HCT116 (cell line): ENCODE results near the gene CRB1. TPM values are rescaled to one million over a fixed set of nuclear protein-coding genes. Genes with fewer than 3 reads are reported as not detected.

Source experiments
- ATAC-seq: fragments of 200-7000 bp; cut with Tn5 transposase; 2 replicates; pipeline ENCODE4 v1.9.1; 2020; ENCODE audit warnings: mild to moderate bottlenecking, moderate library complexity
- BruUV-seq: library from RNA; stranded (reverse); fragments of 400-500 nt; replicated peaks from 2 replicates; lab custom pipeline; 2021; lab: Mats Ljungman, UMichigan
- CTCF ChIA-PET: fragments of 300-600 bp; sonication (Branson Sonifier 250); formaldehyde crosslinking; loops from one replicate; lab custom pipeline; 2021; ENCODE audit warnings: antibody characterized with exemption; lab: Charles Lee
- POLR2A ChIA-PET: fragments of 300-600, 350-600 bp; sonication (Branson Sonifier 250); formaldehyde crosslinking; loops from one replicate; lab custom pipeline; 2021; ENCODE audit warnings: antibody characterized with exemption; lab: Charles Lee
- RAD21 ChIA-PET, 2 experiments: fragments of 300-600 bp; sonication (Branson Sonifier 250); formaldehyde crosslinking; loops; one replicate each; lab custom pipeline; 2023; ENCODE audit warnings: low total read pairs in 2 of 2; ENCODE audit not compliant: uncharacterized antibody in 2 of 2, unreplicated experiment in 2 of 2, low non-redundant PET in 1 of 2; lab: Charles Lee
- DNase-seq: peaks from one replicate; pipeline ENCODE4 v3.0.0-alpha.2; 2010; ENCODE audit warnings: low read depth, low spot score
- H2AFZ ChIP-seq: fragments of 200-600 bp; shearing (Covaris generic), sonication (generic); 2 replicates; pipeline ENCODE4 v1.6.1; 2017; ENCODE audit warnings: low read depth, mixed run types, mixed read lengths, antibody characterized with exemption, low read length; ENCODE audit not compliant: poor library complexity, severe bottlenecking
- H3K27ac ChIP-seq: 2 replicates; pipeline ENCODE4 v1.5.1; 2012; ENCODE audit warnings: low read depth, low read length
- H3K27me3 ChIP-seq: fragments of 200-600 bp; sonication (generic); 2 replicates; pipeline ENCODE4 v1.6.1; 2016; ENCODE audit warnings: mixed run types, low read length, mixed read lengths; ENCODE audit not compliant: insufficient read depth
- H3K36me3 ChIP-seq, 2 experiments: fragments of 200-500 bp in 1 of 2; fragments of 200-600 bp in 1 of 2; sonication (Bioruptor generic) in 1 of 2; sonication (generic) in 1 of 2; 2 replicates each; pipeline versions ENCODE4 v1.5.1 to v1.6.1; 2014 to 2016; ENCODE audit warnings: low read length in 2 of 2, inconsistent platforms in 1 of 2, mixed read lengths in 1 of 2, mixed run types in 1 of 2; ENCODE audit not compliant: insufficient read depth in 2 of 2, control insufficient read depth in 1 of 2
- H3K4me1 ChIP-seq, 2 experiments: fragments of 200-600 bp in 1 of 2; sonication (generic) in 1 of 2; 2 replicates each; pipeline versions ENCODE4 v1.5.1 to v1.6.1; 2012 to 2017; ENCODE audit warnings: low read length in 2 of 2, inconsistent platforms in 1 of 2, mild to moderate bottlenecking in 1 of 2, mixed read lengths in 1 of 2, mixed run types in 1 of 2, moderate library complexity in 1 of 2; ENCODE audit not compliant: insufficient read depth in 2 of 2, control insufficient read depth in 1 of 2
- H3K4me2 ChIP-seq: fragments of 200-600 bp; sonication (generic); 2 replicates; pipeline ENCODE4 v1.6.1; 2017; ENCODE audit warnings: mixed run types, low read length, mixed read lengths
- H3K4me3 ChIP-seq, 2 experiments: fragments of 200-600 bp in 1 of 2; sonication (generic) in 1 of 2; replicated peaks in 1 of 2; 2 replicates each; pipeline ENCODE4 v1.5.1; 2011 to 2016; ENCODE audit warnings: low read length in 2 of 2, control low read depth in 1 of 2, low read depth in 1 of 2, mild to moderate bottlenecking in 1 of 2, mixed read lengths in 1 of 2, mixed run types in 1 of 2
- H3K79me2 ChIP-seq: fragments of 200-600 bp; sonication (generic); 2 replicates; pipeline ENCODE4 v1.6.1; 2017; ENCODE audit warnings: mild to moderate bottlenecking, mixed run types, low read length, moderate library complexity, mixed read lengths; ENCODE audit not compliant: insufficient read depth
- H3K9ac ChIP-seq: fragments of 200-600 bp; sonication (generic); 2 replicates; pipeline ENCODE4 v1.6.1; 2016; ENCODE audit warnings: low read length, mixed read lengths
- H3K9me2 ChIP-seq: fragments of 200-600 bp; sonication (generic), shearing (Covaris generic); 2 replicates; pipeline ENCODE4 v1.6.1; 2017; ENCODE audit warnings: mixed run types, mild to moderate bottlenecking, moderate library complexity; ENCODE audit not compliant: insufficient read depth
- H3K9me3 ChIP-seq, 2 experiments: fragments of 200-500 bp in 1 of 2; fragments of 200-600 bp in 1 of 2; sonication (Bioruptor generic) in 1 of 2; sonication (generic) in 1 of 2; 2 replicates each; pipeline ENCODE4 v1.6.1; 2014 to 2017; ENCODE audit warnings: low read length in 2 of 2, mixed read lengths in 2 of 2, inconsistent platforms in 1 of 2, low read depth in 1 of 2, mild to moderate bottlenecking in 1 of 2, mixed run types in 1 of 2, moderate library complexity in 1 of 2; ENCODE audit not compliant: control insufficient read depth in 1 of 2, insufficient read depth in 1 of 2
- H4K20me1 ChIP-seq: fragments of 200-600 bp; sonication (generic), shearing (Covaris generic); 2 replicates; pipeline ENCODE4 v1.6.1; 2017; ENCODE audit warnings: mixed run types, mild to moderate bottlenecking, moderate library complexity; ENCODE audit not compliant: insufficient read depth
- CEBPB ChIP-seq: IDR thresholded peaks from 2 replicates; pipeline ENCODE4 v1.6.1; 2012; ENCODE audit warnings: low read depth
- EGR1 ChIP-seq: IDR thresholded peaks from 2 replicates; pipeline ENCODE4 v1.6.1; 2012; ENCODE audit warnings: low read depth
- ELF1 ChIP-seq: IDR thresholded peaks from 2 replicates; pipeline ENCODE4 v1.6.1; 2012; ENCODE audit warnings: low read depth, borderline replicate concordance
- EZH2 ChIP-seq: fragments of 200-600 bp; sonication (generic); IDR thresholded peaks from 2 replicates; pipeline ENCODE4 v1.6.1; 2017; ENCODE audit warnings: antibody characterized with exemption, mixed run types
- EZH2phosphoT487 ChIP-seq: fragments of 200-600 bp; IDR thresholded peaks from 2 replicates; pipeline ENCODE4 v1.6.1; 2018; ENCODE audit warnings: antibody characterized with exemption, borderline replicate concordance
- JUND ChIP-seq: IDR thresholded peaks from 2 replicates; pipeline ENCODE4 v1.6.1; 2012
- POLR2A ChIP-seq: IDR thresholded peaks from 2 replicates; pipeline ENCODE4 v1.7.0; 2011; ENCODE audit warnings: borderline replicate concordance; ENCODE audit not compliant: insufficient read depth, insufficient read length; ENCODE audit errors: extremely low read depth
- SIN3A ChIP-seq: IDR thresholded peaks from 2 replicates; pipeline ENCODE4 v1.6.1; 2012; ENCODE audit warnings: low read depth
- YY1 ChIP-seq: IDR thresholded peaks from 2 replicates; pipeline ENCODE4 v1.6.1; 2011; ENCODE audit warnings: low read length, low read depth, moderate library complexity, mild to moderate bottlenecking; ENCODE audit not compliant: insufficient replicate concordance; ENCODE audit errors: extremely low read depth
- ZNF274 ChIP-seq: fragments of 200-500 bp; sonication (Bioruptor generic); IDR thresholded peaks from 2 replicates; pipeline ENCODE4 v1.6.1; 2014; ENCODE audit warnings: mild to moderate bottlenecking, low read depth, low read length, inconsistent platforms
- intact Hi-C: fragments of 100-400 bp; cut with micrococcal nuclease; formaldehyde crosslinking; loops from 2 replicates; pipeline ENCODE4 v1.10.0; 2022
- total RNA-seq: library from RNA; stranded (reverse); gene quantifications from one replicate; pipeline ENCODE4 v1.2.1, GENCODE V29; 2021; ENCODE audit not compliant: unreplicated experiment
- TF ChIP-seq, protein P1 (sequence below): IDR thresholded peaks from 2 replicates; pipeline ENCODE4 v1.6.1; 2012; ENCODE audit warnings: low read depth
- TF ChIP-seq, protein P2 (sequence below), 3 experiments: fragments of 200-600 bp in 1 of 3; sonication (generic) in 1 of 3; IDR thresholded peaks in 2 of 3; conservative IDR thresholded peaks in 1 of 3; 2 replicates each; pipeline ENCODE4 v1.5.1; 2012 to 2017; ENCODE audit warnings: low read depth in 2 of 3, low read length in 2 of 3, antibody characterized with exemption in 1 of 3, borderline replicate concordance in 1 of 3, control low read depth in 1 of 3, mild to moderate bottlenecking in 1 of 3, mixed read lengths in 1 of 3, mixed run types in 1 of 3, moderate library complexity in 1 of 3; ENCODE audit not compliant: insufficient read depth in 1 of 3

The CRB1 gene
- total RNA-seq, 1 experiment from 2014 or later, result 0.07 TPM

DNA sequence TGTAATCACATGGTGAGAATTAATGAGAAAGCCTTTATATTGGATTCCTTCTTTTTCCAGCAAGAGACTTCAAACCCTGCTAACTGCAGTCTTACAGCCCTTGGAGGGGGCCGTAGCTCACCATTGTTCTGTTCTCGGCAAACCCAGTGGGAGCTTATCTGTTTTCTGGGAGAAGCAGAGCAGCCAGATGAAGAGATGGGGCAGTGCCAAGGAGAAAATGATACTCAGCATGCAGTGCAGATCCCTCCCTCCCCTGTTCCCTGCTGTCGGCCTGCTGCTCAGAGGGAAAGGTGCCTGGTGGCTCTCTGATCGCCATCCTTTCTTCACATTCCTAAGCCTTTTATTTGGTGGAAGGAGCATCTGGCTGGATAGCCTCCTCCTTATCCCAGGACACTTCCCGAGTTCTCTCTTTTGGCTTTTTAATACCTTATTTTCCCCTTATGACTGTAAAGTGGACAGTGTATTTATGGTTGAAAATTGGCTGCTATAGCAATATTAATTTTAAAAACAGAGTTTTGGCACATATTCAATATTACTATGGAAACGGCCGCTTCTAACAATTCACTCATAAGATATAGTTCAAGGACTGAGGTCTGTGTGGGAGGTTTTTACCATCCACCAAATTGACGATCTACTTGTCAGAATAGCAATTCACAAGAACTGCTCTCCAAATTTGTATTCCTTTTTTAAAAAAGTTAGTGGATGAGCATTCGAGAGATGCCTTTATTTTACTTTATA, 203.4 kb downstream of the CRB1 start:
- no peak overlapping the region for H2AFZ ChIP-seq
- no peaks in the 10 kb centered on the region for H3K36me3 ChIP-seq
- no peak overlapping the region for H3K9ac ChIP-seq
- no peak overlapping the region for H3K4me2 ChIP-seq
- H3K4me3 ChIP-seq, result no peak overlapping the region
- H3K9me2 ChIP-seq, result no peaks in the 10 kb centered on the region
- no TSS peak for BruUV-seq
- H3K79me2 ChIP-seq, result no peaks in the 10 kb centered on the region
- DNase-seq, result no peak
- POLR2A ChIA-PET, result no interaction called here
- H3K27me3 ChIP-seq, result no peaks in the 10 kb centered on the region
- H3K9me3 ChIP-seq, result no peaks in the 10 kb centered on the region
- no peaks in the 10 kb centered on the region for H4K20me1 ChIP-seq
- intact Hi-C loops, result no loop called here
- TF ChIP-seq, protein P1, sequence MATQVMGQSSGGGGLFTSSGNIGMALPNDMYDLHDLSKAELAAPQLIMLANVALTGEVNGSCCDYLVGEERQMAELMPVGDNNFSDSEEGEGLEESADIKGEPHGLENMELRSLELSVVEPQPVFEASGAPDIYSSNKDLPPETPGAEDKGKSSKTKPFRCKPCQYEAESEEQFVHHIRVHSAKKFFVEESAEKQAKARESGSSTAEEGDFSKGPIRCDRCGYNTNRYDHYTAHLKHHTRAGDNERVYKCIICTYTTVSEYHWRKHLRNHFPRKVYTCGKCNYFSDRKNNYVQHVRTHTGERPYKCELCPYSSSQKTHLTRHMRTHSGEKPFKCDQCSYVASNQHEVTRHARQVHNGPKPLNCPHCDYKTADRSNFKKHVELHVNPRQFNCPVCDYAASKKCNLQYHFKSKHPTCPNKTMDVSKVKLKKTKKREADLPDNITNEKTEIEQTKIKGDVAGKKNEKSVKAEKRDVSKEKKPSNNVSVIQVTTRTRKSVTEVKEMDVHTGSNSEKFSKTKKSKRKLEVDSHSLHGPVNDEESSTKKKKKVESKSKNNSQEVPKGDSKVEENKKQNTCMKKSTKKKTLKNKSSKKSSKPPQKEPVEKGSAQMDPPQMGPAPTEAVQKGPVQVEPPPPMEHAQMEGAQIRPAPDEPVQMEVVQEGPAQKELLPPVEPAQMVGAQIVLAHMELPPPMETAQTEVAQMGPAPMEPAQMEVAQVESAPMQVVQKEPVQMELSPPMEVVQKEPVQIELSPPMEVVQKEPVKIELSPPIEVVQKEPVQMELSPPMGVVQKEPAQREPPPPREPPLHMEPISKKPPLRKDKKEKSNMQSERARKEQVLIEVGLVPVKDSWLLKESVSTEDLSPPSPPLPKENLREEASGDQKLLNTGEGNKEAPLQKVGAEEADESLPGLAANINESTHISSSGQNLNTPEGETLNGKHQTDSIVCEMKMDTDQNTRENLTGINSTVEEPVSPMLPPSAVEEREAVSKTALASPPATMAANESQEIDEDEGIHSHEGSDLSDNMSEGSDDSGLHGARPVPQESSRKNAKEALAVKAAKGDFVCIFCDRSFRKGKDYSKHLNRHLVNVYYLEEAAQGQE, result no peak
- TF ChIP-seq, all 23 proteins: peak for 0
- Histone ChIP-seq H3K27ac (no peak overlapping the region), H3K4me1 (no peaks in the 10 kb centered on the region)
- CTCF ChIA-PET, result no interaction called here
- RAD21 ChIA-PET, result no interaction called here
- no peak for ATAC-seq

DNA sequence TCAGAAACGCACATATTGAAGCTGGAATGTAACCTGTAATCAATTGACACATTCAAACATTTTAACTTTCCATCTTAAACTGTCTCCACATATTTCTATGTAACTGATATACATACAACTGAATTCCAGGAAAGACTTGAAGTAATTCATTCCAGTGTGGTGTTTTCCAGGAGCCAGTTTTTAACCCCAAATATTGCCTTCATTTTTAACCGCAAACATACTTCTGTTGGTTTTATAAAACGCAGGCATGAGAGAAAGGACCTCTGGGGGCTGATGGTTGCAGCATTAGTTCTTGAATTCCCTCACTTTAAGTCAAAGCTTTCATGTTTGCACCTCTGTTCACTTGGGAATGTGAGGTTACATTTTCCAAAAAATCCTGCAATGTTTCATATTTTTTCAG, 204.1 kb downstream of the CRB1 start:
- POLR2A ChIA-PET, result no interaction called here
- Histone ChIP-seq H3K4me1 (no peaks in the 10 kb centered on the region), H3K27ac (no peak overlapping the region), H3K9ac (no peak overlapping the region), H3K4me3 (no peak overlapping the region), H3K9me3 (no peaks in the 10 kb centered on the region), H2AFZ (no peak overlapping the region), H3K36me3 (no peaks in the 10 kb centered on the region), H3K27me3 (no peaks in the 10 kb centered on the region), H3K9me2 (no peaks in the 10 kb centered on the region), H3K4me2 (no peak overlapping the region), H3K79me2 (no peaks in the 10 kb centered on the region), H4K20me1 (no peaks in the 10 kb centered on the region)
- DNase-seq (no peak), ATAC-seq (no peak)
- BruUV-seq, result no TSS peak
- RAD21 ChIA-PET, result no interaction called here
- CTCF ChIA-PET, result no interaction called here
- intact Hi-C loops, result no loop called here
- TF ChIP-seq EGR1 (no peak), CEBPB (no peak), JUND (no peak), ELF1 (no peak), EZH2phosphoT487 (no peak), EZH2 (no peak), POLR2A (no peak), ZNF274 (no peak), SIN3A (no peak), YY1 (no peak)
- TF ChIP-seq, protein P2, sequence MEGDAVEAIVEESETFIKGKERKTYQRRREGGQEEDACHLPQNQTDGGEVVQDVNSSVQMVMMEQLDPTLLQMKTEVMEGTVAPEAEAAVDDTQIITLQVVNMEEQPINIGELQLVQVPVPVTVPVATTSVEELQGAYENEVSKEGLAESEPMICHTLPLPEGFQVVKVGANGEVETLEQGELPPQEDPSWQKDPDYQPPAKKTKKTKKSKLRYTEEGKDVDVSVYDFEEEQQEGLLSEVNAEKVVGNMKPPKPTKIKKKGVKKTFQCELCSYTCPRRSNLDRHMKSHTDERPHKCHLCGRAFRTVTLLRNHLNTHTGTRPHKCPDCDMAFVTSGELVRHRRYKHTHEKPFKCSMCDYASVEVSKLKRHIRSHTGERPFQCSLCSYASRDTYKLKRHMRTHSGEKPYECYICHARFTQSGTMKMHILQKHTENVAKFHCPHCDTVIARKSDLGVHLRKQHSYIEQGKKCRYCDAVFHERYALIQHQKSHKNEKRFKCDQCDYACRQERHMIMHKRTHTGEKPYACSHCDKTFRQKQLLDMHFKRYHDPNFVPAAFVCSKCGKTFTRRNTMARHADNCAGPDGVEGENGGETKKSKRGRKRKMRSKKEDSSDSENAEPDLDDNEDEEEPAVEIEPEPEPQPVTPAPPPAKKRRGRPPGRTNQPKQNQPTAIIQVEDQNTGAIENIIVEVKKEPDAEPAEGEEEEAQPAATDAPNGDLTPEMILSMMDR (IDR thresholded peaks at IDR 0.05 in 2 of 3, conservative IDR thresholded peaks at IDR 0.05 in 1 of 3; ENCODE audit: borderline replicate concordance in 1 of 3, insufficient read depth in 1 of 3, low read depth in 2 of 3, low read length in 2 of 3), result no peak
